Mesendoderm (in vitro differentiated cells): ENCODE results near the gene MEGF6.

Experiments
- DNase-seq: peaks from one replicate; pipeline ENCODE4 v3.0.0; 2013
- H2AK5ac ChIP-seq: 2 replicates; pipeline ENCODE4 v1.6.1; 2013; ENCODE audit warnings: low read length, inconsistent platforms
- H2BK120ac ChIP-seq: 2 replicates; pipeline ENCODE4 v1.6.1; 2013; ENCODE audit warnings: low read depth, mild to moderate bottlenecking, low read length, moderate library complexity, mixed read lengths
- H2BK15ac ChIP-seq: replicated peaks from 2 replicates; pipeline ENCODE4 v1.6.1; 2013; ENCODE audit warnings: low read depth, mild to moderate bottlenecking, moderate library complexity
- H2BK5ac ChIP-seq: 2 replicates; pipeline ENCODE4 v1.6.1; 2013; ENCODE audit warnings: low read length, inconsistent platforms
- H3K18ac ChIP-seq: 2 replicates; pipeline ENCODE4 v1.6.1; 2013; ENCODE audit warnings: mild to moderate bottlenecking, low read length, mixed read lengths
- H3K23ac ChIP-seq: one replicate; pipeline ENCODE4 v1.6.1; 2013; ENCODE audit warnings: low read length
- H3K27ac ChIP-seq: 2 replicates; pipeline ENCODE4 v1.5.1; 2013; ENCODE audit warnings: low read depth, mild to moderate bottlenecking, inconsistent platforms, low read length, moderate library complexity
- H3K27me3 ChIP-seq: 2 replicates; pipeline ENCODE4 v1.6.1; 2013; ENCODE audit warnings: low read length, control low read depth, mild to moderate bottlenecking, inconsistent platforms; ENCODE audit not compliant: insufficient read depth, poor library complexity
- H3K36me3 ChIP-seq: 2 replicates; pipeline ENCODE4 v1.6.1; 2013; ENCODE audit warnings: low read length, inconsistent platforms; ENCODE audit not compliant: control insufficient read depth, insufficient read depth
- H3K4ac ChIP-seq: one replicate; pipeline ENCODE4 v1.6.1; 2013; ENCODE audit warnings: low read depth, mild to moderate bottlenecking, low read length, moderate library complexity
- H3K4me1 ChIP-seq: 2 replicates; pipeline ENCODE4 v1.6.1; 2013; ENCODE audit warnings: low read depth, low read length, inconsistent platforms; ENCODE audit not compliant: control insufficient read depth
- H3K4me2 ChIP-seq: 2 replicates; pipeline ENCODE4 v1.6.1; 2013; ENCODE audit warnings: low read length
- H3K4me3 ChIP-seq: 2 replicates; pipeline ENCODE4 v1.5.1; 2013; ENCODE audit warnings: mild to moderate bottlenecking, low read length
- H3K56ac ChIP-seq: one replicate; pipeline ENCODE4 v1.6.1; 2013; ENCODE audit warnings: low read length
- H3K79me1 ChIP-seq: 2 replicates; pipeline ENCODE4 v1.6.1; 2013; ENCODE audit warnings: low read length, inconsistent platforms
- H3K79me2 ChIP-seq: 2 replicates; pipeline ENCODE4 v1.6.1; 2013; ENCODE audit warnings: mild to moderate bottlenecking, low read length; ENCODE audit not compliant: control insufficient read depth, insufficient read depth
- H3K9ac ChIP-seq: 2 replicates; pipeline ENCODE4 v1.6.1; 2013; ENCODE audit warnings: low read length, inconsistent platforms
- H4K5ac ChIP-seq: one replicate; pipeline ENCODE4 v1.6.1; 2013; ENCODE audit warnings: low read length
- H4K8ac ChIP-seq: one replicate; pipeline ENCODE4 v1.6.1; 2013; ENCODE audit warnings: low read depth, mild to moderate bottlenecking, control low read depth, low read length, moderate library complexity
- WGBS: extraction: QIAGEN DNeasy Blood & Tissue Kit; methylation state at CpG from one replicate; pipeline ENCODE4 v1.1.7; 2013; ENCODE audit warnings: low lambda C conversion rate, missing lambda C conversion rate; ENCODE audit not compliant: insufficient coverage; ENCODE audit errors: extremely low coverage; 5-methylcytosine and 5-hydroxymethylcytosine counted together

The MEGF6 gene

DNA sequence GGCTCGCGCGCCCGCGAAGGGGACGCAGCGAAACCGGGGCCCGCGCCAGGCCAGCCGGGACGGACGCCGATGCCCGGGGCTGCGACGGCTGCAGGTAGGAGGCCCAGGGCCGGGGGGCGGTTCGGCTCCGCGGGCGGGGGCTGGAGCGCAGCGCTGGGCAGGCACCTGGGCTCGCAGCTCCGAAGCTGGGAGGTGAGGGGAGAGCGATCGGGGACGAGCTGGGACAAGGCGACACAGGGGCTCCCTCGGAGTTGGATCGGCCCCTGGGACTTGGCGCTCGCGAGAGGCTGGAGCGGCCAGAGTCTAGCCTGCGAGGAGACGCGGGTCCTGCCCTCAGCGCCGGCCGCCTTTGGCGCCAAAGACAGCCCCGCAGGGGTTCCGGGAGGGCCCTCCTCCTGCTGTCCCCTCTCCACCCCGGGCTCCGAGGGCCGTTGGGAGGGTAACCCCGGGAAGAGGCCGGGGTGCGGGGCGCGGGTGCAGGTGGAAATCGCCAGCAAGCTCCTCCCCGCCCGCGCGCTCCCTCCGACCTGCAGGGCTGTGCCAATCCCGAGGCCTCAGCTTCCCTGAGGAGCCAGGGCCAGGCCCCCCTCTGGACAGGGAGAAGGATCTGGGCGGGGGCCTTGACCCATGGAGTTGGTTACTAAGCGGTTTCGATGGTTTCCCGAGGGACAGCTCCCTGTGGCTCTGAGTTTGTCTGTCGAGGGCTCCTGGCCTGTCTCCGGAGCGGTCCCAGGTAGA lies 41.4 kb upstream of the MEGF6 start:
- no peak overlapping the region for H4K5ac ChIP-seq
- WGBS, result no CpG with 5 or more reads among the region's 68 CpGs
- peak overlapping the region; percentile 15 for H3K56ac ChIP-seq
- peaks cover 48% of the 10 kb centered on the region for H3K27me3 ChIP-seq
- H2BK15ac ChIP-seq, result no peak overlapping the region
- H3K4me1 ChIP-seq, result no peaks in the 10 kb centered on the region
- no peak overlapping the region for H3K27ac ChIP-seq
- H3K36me3 ChIP-seq, result no peaks in the 10 kb centered on the region
- H3K18ac ChIP-seq, result no peak overlapping the region
- peak overlapping the region; percentile 23 for H3K4me2 ChIP-seq
- H3K4ac ChIP-seq, result no peak overlapping the region
- H2BK120ac ChIP-seq, result no peak overlapping the region
- H3K79me2 ChIP-seq, result no peaks in the 10 kb centered on the region
- H3K9ac ChIP-seq, result peak overlapping the region; percentile 19
- H3K23ac ChIP-seq, result no peak overlapping the region
- H4K8ac ChIP-seq, result no peak overlapping the region
- peak; percentile 44 for DNase-seq
- H3K79me1 ChIP-seq, result peaks cover 4% of the 10 kb centered on the region
- no peak overlapping the region for H3K4me3 ChIP-seq
- no peak overlapping the region for H2AK5ac ChIP-seq
- no peak overlapping the region for H2BK5ac ChIP-seq

DNA sequence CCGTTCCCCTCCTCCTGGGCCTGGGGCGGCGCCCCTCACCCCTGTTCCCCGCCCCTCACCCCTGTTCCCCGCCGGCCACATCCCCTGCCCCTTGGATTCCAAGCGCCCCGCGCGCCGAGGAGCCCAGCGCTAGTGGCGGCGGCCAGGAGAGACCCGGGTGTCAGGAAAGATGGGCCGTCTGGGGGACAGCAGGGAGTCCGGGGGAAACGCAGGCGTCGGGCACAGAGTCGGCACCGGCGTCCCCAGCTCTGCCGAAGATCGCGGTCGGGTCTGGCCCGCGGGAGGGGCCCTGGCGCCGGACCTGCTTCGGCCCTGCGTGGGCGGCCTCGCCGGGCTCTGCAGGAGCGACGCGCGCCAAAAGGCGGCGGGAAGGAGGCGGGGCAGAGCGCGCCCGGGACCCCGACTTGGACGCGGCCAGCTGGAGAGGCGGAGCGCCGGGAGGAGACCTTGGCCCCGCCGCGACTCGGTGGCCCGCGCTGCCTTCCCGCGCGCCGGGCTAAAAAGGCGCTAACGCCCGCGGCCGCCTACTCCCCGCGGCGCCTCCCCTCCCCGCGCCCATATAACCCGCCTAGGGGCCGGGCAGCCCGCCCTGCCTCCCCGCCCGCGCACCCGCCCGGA lies 40.7 kb upstream of the MEGF6 start, which contains the start of gene TP73:
Gene TP73 (plus strand): TSS at position 587 of the 618 bp plus-strand sequence. CDS start 29,850 bp downstream, outside the sequence.
- Histone ChIP-seq H4K8ac (no peak within 1 kb of the TSS), H2BK5ac (no peak within 1 kb of the TSS), H3K27ac (no peak within 1 kb of the TSS), H3K4ac (no peak within 1 kb of the TSS), H3K23ac (peak within 1 kb of the TSS; percentile 45), H2BK120ac (no peak within 1 kb of the TSS), H3K79me2 (no peaks in the 10 kb centered on the region), H3K18ac (no peak within 1 kb of the TSS), H3K79me1 (peaks cover 4% of the 10 kb centered on the region), H3K56ac (peak within 1 kb of the TSS; percentile 60), H3K4me1 (no peaks in the 10 kb centered on the region), H3K36me3 (no peaks in the 10 kb centered on the region), H3K9ac (peak within 1 kb of the TSS; percentile 32), H2BK15ac (no peak within 1 kb of the TSS), H3K4me2 (peak within 1 kb of the TSS; percentile 66), H4K5ac (no peak within 1 kb of the TSS), H3K4me3 (no peak within 1 kb of the TSS), H2AK5ac (no peak within 1 kb of the TSS), H3K27me3 (peaks cover 48% of the 10 kb centered on the region)
- peak; percentile 11 for DNase-seq
- no CpG with 5 or more reads among the region's 80 CpGs for WGBS

DNA sequence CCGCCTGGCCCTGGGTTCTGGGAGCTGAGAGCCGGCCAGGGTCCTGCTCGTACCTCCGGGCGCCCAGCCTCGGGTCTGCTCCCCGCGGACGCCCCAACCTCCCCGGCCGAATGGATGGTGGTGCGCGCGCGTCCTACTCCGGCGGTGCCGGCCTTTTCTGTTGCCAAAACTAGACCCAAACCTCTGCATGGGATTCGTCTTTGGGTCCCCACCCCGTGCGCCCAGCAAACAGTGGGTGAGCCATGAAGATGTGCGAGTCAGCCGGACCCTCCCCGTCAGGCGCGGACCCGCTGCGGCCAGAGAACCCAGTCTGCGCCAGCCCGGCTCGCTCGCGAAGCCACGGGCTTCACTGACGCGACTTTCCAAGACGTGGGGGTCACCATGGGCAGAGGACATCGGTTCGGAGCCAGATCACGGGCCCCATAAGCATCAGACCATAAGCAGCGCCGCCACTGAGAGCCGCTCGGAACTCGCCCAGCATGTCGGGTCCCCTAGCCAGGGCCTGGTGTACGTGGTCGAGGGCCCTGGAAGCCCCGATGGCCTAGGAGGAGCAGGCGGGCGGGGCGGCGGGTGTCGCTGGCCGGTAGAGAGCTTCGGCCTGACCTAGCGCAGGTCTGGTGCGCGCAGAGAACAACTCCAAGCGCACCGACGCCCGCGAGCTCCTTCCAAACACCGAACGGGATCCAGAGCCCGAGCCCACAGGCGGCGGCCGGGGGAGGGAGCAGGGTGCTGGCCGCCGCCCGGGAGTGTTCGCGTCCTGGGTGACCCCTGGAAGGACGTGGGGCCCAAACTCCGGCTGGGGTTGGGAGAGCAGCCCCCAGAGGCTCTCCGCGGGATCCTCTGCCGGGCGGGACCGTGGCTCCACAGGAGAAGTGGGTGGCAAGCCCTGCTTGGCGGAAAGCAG lies 40.0 kb upstream of the MEGF6 start:
- Histone ChIP-seq H3K18ac (no peak overlapping the region), H4K5ac (no peak overlapping the region), H3K4me1 (no peaks in the 10 kb centered on the region), H3K4me2 (peak overlapping the region; percentile 66), H3K79me1 (peaks cover 4% of the 10 kb centered on the region), H3K27me3 (peaks cover 48% of the 10 kb centered on the region), H3K79me2 (no peaks in the 10 kb centered on the region), H3K56ac (peak overlapping the region; percentile 60), H3K9ac (peak overlapping the region; percentile 32), H4K8ac (no peak overlapping the region), H2BK120ac (no peak overlapping the region), H3K4ac (no peak overlapping the region), H3K27ac (no peak overlapping the region), H3K36me3 (no peaks in the 10 kb centered on the region), H2BK15ac (no peak overlapping the region), H3K4me3 (no peak overlapping the region), H3K23ac (peak overlapping the region; percentile 45), H2BK5ac (no peak overlapping the region), H2AK5ac (no peak overlapping the region)
- peak; percentile 66 for DNase-seq
- WGBS, result no CpG with 5 or more reads among the region's 83 CpGs

DNA sequence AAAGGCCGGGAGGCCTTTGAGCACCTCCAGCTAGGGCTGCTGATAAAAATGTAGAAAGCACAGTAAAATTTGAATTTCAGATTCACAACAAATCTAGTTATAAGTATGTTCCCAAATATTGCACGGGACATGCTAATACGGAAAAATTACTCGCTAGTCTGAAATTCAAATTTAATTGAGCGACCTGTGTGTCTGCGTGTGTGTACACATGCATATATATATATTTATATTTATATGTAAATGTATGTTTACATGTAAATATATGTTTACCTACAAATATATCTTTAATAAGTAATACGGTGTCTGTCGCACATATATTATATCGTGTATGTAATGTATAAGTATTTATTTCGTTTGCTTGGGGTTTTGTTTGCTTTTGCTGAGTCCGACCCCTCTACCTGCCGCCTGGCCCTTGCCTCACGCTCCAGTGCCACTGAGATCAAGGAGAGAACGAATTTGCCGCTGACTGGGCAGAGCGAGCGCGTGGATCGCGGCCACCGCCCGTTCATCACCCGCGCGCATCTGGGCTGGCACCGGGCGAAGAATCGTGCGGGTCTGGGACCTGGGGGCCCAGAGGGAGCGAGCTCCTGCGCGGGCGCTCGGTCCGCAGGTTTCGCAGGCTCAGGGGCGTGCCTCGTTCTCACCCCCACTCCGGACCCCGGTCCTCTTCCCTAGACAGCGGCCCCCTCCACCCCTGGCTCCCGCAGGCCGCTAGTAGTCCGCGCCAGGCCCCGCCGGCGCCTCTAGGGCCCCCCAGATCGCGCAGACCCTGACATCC lies 39.1 kb upstream of the MEGF6 start:
- DNase-seq, result no peak
- Histone ChIP-seq H3K27ac (no peak overlapping the region), H4K8ac (no peak overlapping the region), H3K79me1 (peaks cover 4% of the 10 kb centered on the region), H3K4ac (no peak overlapping the region), H3K4me1 (no peaks in the 10 kb centered on the region), H2BK120ac (no peak overlapping the region), H3K4me3 (no peak overlapping the region), H3K27me3 (peaks cover 46% of the 10 kb centered on the region), H3K79me2 (no peaks in the 10 kb centered on the region), H3K4me2 (peak overlapping the region; percentile 66), H2AK5ac (no peak overlapping the region), H2BK5ac (no peak overlapping the region), H2BK15ac (no peak overlapping the region), H3K56ac (peak overlapping the region; percentile 15), H4K5ac (no peak overlapping the region), H3K18ac (no peak overlapping the region), H3K9ac (peak overlapping the region; percentile 34), H3K23ac (no peak overlapping the region), H3K36me3 (no peaks in the 10 kb centered on the region)
- no CpG with 5 or more reads among the region's 50 CpGs for WGBS
